Neutrophil (primary cell): ENCODE results near the gene WDR81.
"Not testable (repeated sequence)": the region's sequence is repeated elsewhere in the genome, so short reads cannot be mapped to it uniquely, and the experiment has no call there.

Source experiments
- H3K27ac ChIP-seq: fragments of 200-600 bp; sonication (generic); 2 replicates; pipeline ENCODE4 v1.5.1; 2016; ENCODE audit warnings: mild to moderate bottlenecking, moderate library complexity
- H3K27me3 ChIP-seq: fragments of 200-600 bp; sonication (generic); 2 replicates; pipeline ENCODE4 v1.6.0; 2016; ENCODE audit warnings: mild to moderate bottlenecking
- H3K36me3 ChIP-seq: fragments of 200-600 bp; sonication (generic); 2 replicates; pipeline ENCODE4 v1.5.1; 2017
- H3K4me1 ChIP-seq, 2 experiments: fragments of 200-600 bp in 1 of 2; sonication (generic) in 1 of 2; 1 replicate in 1 of 2; 2 replicates in 1 of 2; pipeline versions ENCODE4 v1.5.1 to v1.6.1; 2013 to 2016; ENCODE audit warnings: low read depth in 1 of 2, low read length in 1 of 2, mild to moderate bottlenecking in 1 of 2, moderate library complexity in 1 of 2; ENCODE audit not compliant: control insufficient read depth in 1 of 2, insufficient read depth in 1 of 2
- H3K4me3 ChIP-seq, 2 experiments: fragments of 200-600 bp in 1 of 2; sonication (generic) in 1 of 2; 1 replicate in 1 of 2; 2 replicates in 1 of 2; pipeline ENCODE4 v1.5.1; 2013 to 2016; ENCODE audit warnings: low read depth in 1 of 2, low read length in 1 of 2, mild to moderate bottlenecking in 1 of 2, moderate library complexity in 1 of 2
- H3K9me3 ChIP-seq: fragments of 200-600 bp; sonication (generic); 2 replicates; pipeline ENCODE4 v1.5.1; 2016
- CTCF ChIP-seq: fragments of 200-600 bp; sonication (generic); IDR thresholded peaks from 2 replicates; pipeline ENCODE4 v1.5.1; 2016; ENCODE audit warnings: antibody characterized with exemption

WDR81 gene

DNA sequence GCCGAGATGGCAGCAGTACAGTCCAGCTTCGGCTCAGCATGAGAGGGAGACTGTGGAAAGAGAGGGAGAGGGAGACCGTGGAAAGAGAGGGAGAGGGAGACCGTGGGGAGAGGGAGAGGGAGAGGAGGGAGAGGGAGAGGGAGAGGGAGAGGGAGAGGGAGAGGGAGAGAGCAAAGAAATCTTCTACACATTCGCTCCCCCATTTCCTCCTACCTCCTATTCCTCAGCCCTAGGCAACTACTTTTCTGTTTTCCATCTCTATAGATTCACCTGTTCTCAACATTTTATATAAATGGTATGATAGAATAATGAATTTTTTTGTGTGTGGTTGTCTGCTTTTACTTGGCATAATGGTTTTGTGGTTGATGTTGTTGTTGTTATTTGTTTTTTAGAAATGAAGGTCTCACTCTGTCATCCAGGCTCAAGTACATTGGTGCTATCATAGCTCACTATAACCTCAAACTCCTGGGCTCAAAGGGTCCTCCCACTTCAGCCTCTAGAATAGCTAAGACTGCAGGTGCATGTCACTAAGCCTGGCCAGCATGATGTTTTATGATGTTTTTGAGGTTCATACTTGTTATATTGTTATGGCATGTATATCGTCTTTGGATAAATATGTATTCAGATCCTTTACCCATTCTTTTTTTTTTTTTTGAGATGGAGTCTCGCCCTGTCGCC, 33.8 kb upstream of the WDR81 start:
- Histone ChIP-seq H3K27me3 (peaks cover 4% of the 10 kb centered on the region), H3K27ac (no peak overlapping the region)

DNA sequence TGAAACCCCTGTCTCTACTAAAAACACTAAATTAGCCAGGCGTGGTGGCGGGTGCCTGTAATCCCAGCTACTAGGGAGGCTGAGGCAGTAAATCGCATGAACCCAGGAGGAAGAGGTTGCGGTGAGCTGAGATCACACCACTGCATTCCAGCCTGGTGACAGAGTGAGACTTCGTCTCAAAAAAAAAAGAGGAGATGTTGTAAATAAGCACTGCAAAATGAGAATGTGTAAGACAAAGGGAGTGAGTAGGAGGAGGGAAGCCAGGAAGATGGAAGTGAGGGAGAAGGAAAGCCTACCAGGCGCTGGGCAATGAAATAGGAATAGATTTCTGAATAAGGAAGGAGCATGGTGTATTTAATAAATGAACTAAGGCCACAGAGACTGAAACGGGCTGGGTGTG, 31.2 kb upstream of the WDR81 start:
- peaks cover 4% of the 10 kb centered on the region for H3K27me3 ChIP-seq
- H3K4me1 ChIP-seq: no peaks in the 10 kb centered on the region
- no peak overlapping the region for H3K4me3 ChIP-seq
- H3K27ac ChIP-seq: no peak overlapping the region
- TF ChIP-seq CTCF: no peak
- H3K9me3 ChIP-seq: no peaks in the 10 kb centered on the region
- H3K36me3 ChIP-seq: no peaks in the 10 kb centered on the region

More for the DNA sequence above, 33.8 kb upstream of the WDR81 start:
- no peak for TF ChIP-seq CTCF
- H3K4me1 ChIP-seq: no peaks in the 10 kb centered on the region
- no peak overlapping the region for H3K4me3 ChIP-seq
- H3K36me3 ChIP-seq: no peaks in the 10 kb centered on the region
- no peaks in the 10 kb centered on the region for H3K9me3 ChIP-seq

- Histone ChIP-seq H3K4me3 (no peak overlapping the region), H3K27ac (no peak overlapping the region), H3K27me3 (peaks cover 4% of the 10 kb centered on the region), H3K4me1 (no peaks in the 10 kb centered on the region), H3K9me3 (no peaks in the 10 kb centered on the region), H3K36me3 (no peaks in the 10 kb centered on the region)
- no peak for TF ChIP-seq CTCF
Measured at GRCh38 chr17:1695365-1695764, 29.1 kb upstream of the WDR81 start.

GRCh38 chr17:1697681-1698080, 26.8 kb upstream of the WDR81 start:
- no peaks in the 10 kb centered on the region for H3K36me3 ChIP-seq
- no peaks in the 10 kb centered on the region for H3K9me3 ChIP-seq
- no peak overlapping the region for H3K27ac ChIP-seq
- H3K4me1 ChIP-seq: no peaks in the 10 kb centered on the region
- H3K4me3 ChIP-seq: no peak overlapping the region
- TF ChIP-seq CTCF: no peak
- H3K27me3 ChIP-seq: peaks cover 4% of the 10 kb centered on the region

DNA sequence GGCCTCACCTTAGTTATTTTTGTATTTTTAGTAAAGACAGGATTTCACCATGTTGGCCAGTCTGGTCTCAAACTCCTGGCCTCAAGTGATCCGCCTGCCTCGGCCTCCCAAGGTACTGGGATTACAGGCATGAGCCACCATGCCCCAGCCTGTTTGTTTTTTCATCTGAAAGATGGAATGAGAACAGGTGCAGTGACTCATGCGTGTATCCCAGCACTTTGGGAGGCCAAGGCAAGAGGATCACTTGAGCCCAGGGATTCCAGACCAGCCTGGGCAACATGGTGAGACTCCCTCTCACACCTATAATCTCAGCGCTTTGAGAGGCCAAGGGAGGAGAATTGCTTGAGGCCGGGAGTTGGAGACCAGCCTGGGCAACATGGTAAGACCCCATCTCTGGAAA, 24.6 kb upstream of the WDR81 start:
- not testable (repeated sequence) for H3K4me3 ChIP-seq, H3K36me3 ChIP-seq, H3K9me3 ChIP-seq, H3K4me1 ChIP-seq, H3K27ac ChIP-seq
- H3K27me3 ChIP-seq: peaks cover 12% of the 10 kb centered on the region

GRCh38 chr17:1703063-1703462, 21.4 kb upstream of the WDR81 start:
- Histone ChIP-seq H3K36me3 (no peaks in the 10 kb centered on the region), H3K27ac (no peak overlapping the region), H3K9me3 (no peaks in the 10 kb centered on the region), H3K4me3 (no peak overlapping the region), H3K27me3 (peaks cover 43% of the 10 kb centered on the region), H3K4me1 (no peaks in the 10 kb centered on the region)
- no peak for TF ChIP-seq CTCF
